ENCODE data around the gene VSIG10L.

Gene VSIG10L

DNA sequence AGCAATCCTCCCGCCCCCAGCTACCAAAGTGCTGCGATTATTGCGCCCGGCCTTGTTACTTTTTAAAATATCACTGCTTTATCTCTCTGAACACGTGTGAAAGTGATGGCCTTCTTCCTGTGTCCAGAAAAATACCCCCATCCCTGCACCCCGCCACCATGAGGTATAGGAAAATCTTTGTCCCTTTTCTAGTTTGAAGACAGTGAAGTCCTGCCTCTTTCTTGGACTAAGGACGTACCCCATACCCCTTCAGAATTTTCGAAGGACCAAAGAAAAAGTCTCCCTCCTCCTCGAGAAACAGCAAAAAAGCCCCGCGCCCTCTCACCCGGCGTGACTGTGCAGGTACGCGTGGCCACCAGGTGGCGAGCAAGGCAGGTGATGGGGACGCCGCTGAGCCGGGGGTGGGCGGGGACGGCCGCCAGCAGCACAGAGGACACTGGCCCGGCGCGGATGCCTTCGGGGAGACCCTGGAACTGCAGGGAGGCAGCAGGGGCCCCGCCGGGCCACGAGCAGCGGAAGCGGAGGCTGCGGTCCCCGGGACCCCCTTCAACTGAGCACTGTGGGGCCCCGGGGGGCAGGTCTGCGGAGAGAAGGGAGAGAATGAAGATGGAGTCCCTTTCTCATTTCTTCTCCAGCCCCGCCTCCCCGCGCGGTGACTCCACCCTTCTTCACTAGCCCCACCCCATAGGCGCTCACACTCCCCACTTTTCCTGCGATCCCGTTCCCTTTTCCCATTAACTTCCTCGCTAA is 3.2 kb downstream of the VSIG10L start:
- DNase-seq (ENCODE audit: low read depth), result peak; percentile 60

DNA sequence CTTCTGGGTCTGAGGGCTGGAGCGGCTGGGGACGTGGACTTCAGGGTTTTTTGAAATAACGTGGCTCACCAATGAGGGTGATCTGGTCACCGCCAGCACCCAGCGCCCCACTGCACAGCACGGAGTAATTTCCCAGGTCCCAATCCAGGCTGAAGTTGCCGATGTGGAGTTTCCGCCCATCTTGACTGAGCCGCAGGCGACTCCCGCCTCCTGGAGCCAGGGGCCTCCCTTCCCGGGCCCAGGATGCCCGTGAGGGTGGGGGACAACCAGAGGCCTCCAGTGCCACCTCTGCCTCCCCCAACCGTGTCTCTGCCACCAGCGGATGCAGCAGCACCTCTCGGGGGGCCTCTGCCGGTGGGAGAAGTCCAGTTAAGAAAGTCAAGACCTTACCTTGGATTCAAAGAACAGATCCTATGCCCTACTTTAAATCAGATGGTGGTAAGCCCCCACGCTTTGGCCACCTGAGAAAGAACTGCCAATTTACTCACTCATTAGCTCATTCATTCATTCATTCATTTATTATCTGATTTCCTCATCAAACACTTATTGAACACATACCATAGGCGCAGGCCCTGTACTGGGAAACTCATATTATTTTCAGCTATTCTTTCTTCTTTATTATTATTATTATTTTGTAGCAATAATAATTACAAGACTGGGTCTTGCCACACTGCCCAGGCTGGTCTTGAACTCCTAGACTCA is 3.9 kb downstream of the VSIG10L start:
- DNase-seq (ENCODE audit: low read depth), result no peak

DNA sequence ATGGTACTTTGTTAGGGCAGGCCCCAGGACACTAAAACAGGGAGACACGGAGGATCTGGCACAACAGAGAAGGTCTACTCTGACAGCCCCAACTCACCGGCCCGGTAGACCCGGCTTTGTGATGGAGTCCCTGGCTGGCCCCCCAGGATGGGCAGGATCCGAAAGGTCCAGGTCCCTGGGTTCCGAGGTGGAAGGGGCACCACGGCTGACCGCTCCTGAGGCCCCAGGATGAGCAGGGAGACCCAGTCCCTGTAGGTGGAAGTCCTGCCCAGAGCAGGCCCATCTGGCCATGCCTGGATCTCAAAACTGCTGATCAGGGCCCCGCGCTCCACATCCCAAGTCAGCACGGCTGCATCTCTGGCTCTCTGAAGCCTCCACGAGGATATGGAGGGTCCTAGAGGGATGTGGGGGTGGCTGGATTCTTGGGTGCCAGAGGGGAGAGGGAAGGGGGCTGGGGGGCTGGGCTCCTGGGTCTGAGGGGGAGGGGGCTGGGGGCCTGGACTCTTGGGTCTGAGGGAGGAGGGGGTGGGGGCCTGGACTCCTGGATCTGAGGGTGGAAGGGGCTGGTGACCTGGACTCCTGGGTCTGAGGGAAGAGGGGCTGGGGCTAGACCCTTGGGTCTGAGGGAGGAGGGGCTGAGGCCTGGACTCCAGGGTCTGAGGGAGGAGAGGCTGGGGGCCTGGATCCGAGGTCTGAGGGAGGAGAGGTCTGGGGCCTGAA is 4.6 kb downstream of the VSIG10L start:
- no peak for DNase-seq (ENCODE audit: low read depth)

DNA sequence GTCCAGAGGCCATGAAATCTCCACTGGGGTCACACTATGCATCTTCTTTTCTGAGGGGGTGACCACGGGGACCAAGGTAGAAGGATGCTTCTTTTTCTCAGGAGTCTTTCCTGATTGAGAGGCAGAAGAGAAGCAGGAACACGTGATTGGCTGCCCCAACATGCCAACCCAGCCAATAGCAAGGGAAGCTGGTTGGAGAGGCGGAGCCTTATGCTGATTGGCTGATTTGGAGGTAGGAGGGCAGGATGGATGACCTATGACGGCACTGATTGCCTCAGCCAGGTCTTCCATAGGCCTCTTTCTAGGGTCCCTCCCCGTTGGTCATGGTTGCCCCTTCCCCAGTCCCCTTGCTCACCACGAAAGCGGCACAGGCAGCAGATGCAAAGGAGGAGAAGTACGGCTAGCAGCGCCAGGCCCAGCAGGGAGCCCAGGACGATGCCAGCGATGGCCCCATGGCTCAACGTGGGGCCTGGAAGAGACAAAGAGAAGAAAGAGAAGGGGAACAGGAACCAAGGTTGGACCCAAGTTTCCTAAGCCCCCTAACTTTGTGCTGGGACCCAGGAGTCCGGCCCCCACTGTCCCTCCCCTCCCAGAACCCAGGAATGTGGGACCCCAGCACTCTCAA is 8.0 kb downstream of the VSIG10L start:
- no peak for DNase-seq (ENCODE audit: low read depth)

DNA sequence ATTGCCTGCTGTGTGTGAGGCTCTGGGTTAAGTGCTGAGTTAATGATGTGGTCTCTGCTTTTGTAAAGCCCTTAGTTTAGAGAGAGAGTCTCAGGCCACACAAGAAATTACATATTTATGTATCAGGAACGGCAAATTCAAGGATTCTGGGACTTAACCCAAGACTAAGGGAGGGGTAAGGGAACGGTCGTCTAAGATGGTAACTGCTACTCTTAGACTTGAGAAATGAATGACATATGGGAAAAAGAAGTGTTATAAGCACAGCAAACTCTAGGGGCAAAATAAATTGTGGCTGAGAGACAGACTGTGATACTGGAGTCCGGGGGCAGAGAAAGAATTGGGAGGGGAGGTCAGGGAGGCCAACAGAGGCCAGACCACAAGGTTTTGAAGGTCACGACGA is 10.2 kb downstream of the VSIG10L start:
- DNase-seq (ENCODE audit: low read depth), result no peak

DNA sequence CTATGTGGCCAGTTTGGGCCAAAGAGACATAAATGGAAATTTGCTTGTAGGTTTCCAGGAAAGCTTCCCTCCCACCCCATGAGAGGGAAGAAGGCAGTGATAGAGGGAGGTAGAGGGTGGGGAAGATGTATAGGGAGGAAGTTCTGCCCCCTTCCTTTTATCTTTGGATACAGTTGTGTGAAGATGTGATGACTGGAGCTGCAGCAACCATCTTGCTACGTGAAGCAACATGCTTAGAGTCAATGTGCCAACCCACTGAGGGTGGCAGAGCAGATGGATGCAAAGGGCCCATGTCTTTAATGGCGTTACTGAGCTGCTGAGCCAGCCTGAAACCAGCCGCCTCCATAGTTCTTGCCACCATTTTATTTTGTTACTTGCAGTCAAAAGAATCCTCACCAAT is 10.7 kb downstream of the VSIG10L start:
- no peak for DNase-seq (ENCODE audit: low read depth)

DNA sequence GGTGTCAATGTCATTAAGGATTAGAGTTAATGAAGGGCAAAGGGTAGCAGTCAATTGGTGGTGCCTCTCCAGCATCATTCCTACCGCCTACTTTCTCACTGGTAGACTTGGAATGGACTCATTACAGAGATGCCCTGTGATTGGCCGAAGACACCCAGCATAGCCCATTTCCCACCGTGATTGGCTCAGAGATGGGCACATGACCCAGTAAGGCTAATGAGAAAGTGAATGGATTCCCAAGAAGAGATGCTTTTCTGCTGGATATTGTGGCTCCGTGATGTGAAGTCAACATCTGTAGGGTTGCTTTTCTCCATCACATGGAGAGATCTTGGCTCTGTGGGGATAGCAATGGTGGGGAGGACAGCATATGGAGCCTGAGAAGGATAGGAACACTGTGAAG is 11.6 kb downstream of the VSIG10L start:
- DNase-seq (ENCODE audit: low read depth), result no peak

DNA sequence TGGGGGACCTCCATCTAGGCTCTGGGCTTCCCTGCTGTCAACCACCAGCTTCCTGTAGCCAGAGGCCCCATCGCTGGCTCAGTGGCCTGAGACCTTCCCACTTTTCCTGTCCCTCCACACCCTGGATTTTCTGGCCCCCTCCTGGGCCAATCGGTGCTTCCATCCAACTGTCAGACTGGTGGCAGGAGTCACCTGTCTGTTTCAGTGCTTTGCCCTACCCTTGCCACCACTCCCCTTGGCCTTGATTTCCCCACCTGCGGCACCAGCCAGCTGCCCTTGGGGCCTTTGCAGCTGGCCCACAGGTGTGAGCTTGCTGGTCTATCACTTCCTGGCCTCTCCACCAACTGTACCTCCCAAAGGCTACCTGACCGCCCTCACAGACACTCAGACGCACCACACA is 12.5 kb downstream of the VSIG10L start:
- no peak for DNase-seq (ENCODE audit: low read depth)

DNA sequence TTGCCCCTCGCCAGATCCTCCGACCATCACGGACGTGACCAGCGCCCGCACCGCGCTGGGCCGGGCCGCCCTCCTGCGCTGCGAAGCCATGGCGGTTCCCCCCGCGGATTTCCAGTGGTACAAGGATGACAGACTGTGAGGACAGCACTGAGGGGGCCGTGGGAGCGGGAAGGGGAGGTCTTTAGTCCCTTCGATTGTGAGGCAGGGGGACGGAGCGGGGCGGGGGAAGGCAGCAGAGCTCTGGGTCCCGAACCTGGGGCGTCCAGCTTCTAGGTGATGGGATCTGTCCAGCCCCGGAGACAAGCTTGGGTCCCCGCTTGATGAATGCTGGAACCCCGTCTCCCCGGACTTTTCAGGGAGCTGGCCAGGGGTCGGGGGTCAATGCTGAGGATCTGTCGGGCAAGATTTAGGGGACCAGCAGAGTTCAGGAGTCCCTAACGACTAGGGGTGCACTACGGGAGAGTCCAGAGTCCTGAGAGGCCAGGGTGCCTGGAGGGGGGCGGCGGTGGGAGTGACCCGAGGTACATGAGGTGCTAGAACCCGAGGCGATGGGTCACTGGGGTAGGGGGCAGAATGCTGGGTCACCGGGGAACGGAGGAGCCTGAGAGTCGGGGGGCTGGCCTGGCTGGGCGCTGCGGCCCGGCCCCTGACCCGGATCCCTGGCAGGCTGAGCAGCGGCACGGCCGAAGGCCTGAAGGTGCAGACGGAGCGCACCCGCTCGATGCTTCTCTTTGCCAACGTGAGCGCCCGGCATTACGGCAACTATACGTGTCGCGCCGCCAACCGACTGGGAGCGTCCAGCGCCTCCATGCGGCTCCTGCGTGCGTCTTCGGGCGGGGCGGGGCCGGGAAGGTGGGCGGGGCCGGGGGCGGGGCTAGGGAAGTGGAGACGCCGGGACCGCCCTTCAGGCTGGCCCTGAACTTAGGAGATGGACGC is 14.6 kb downstream of the VSIG10L start:
- no peak for DNase-seq (ENCODE audit: low read depth)

DNA sequence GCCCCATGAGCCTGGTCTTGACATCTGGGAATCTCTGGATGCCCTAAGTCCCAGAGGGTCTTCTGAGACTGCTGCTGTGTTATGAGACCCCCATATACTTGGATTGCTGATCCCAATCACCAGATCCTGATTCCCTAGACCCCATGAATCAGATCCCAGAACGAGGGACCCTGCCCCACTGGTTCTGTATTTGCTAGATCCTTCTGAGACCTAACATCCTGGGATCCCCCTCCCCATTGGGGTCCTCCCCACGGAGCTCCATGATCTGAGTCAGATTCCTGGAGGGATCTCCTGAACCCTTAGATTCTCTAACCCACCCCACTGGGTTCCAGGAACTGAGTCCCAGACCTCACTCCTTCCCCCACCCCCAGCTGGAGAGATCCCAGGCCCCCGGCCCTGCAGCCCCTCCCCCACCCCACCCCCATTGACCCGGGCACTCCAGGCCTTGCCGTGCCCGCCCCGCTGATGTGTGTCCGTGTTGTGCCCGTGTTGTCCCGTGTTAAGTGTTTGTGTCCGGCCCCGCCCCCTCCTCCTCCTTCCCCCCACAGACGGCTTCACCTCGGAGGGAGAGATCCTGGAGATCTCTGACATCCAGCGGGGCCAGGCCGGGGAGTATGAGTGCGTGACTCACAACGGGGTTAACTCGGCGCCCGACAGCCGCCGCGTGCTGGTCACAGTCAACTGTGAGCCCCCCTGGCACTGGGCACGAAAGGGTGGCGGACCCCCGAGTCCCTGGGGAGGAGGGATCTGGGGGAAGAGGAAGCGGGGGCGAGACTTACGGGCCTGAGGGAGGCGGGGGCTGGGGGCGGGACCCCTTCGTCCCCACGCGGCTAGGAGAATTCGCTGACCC is 15.5 kb downstream of the VSIG10L start:
- no peak for DNase-seq (ENCODE audit: low read depth)

DNA sequence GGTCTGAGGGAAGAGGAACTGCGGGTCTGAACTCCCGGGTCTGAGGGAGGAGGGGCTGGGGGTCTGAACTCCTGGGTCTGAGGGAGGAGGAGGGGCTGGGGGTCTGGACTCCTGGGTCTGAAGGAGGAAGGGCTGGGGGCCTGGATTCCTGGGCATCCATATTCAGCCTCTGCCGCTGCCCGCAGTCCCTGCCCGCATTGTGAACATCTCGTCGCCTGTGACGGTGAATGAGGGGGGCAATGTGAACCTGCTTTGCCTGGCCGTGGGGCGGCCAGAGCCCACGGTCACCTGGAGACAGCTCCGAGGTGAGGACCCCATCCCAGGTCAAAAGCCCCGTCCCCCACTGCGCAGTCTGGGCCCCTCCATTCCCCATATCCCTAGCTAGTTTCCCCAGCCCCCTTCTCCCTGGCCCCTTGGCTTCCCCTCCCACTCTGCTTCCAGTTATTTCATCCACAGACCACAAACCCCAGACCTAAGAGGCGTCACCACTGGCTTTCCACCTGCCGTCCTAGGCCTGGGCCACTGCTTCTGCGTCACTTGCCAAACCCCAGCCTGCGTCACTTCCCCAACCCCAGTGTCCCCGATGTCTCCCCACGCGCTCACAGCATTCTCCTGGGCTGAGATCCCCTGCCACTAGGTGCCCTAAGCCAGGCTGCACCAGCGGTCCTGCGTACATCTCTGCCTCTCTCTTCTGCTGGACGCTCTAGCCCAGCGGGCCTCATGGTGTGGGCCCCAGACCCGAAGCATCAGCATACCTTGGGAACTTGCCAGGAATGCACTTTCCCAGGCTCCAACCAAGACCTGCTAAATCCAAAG is 16.6 kb downstream of the VSIG10L start:
- DNase-seq (ENCODE audit: low read depth), result no peak

DNA sequence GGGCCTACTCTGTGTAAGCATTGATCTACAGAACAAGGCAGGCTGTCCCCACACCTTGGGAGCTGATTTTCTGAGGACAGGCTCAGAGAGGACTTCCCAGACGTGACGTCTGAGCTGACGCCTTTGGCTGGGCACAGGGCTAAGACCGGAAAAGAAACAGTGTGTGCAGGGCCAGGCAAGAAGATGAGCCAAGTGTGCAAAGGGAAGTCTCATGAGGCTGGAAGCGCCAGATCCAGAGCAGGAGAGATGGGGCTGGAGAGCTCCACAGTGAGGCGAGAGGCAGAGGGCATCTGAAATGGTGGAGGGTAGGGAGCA is 17.8 kb downstream of the VSIG10L start:
- DNase-seq (ENCODE audit: low read depth), result no peak

DNA sequence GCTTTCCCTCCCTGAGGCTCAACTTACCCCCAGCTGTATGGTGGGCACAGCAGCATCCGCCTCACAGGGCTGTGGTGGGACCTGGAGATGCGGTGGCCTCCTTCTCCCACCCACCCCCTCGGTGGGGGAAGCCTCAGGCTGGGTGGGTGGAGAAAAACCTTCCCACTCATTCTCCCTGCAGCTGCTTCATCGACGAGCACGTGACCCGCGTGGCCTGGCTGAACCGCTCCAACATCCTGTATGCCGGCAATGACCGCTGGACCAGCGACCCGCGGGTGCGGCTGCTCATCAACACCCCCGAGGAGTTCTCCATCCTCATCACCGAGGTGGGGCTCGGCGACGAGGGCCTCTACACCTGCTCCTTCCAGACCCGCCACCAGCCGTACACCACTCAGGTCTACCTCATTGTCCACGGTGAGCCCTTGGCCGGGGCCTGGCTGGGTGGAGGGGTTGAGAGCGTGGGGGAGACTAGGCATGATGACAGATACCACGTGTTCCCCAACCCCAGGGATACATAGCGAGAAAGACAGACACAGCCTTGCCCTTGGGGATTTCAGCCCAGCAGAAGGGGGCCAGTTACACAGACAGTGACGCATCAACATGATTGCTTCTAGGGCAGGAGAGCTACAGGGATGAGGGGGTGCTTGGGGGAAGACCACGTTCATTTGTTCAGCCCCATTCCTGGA is 18.3 kb downstream of the VSIG10L start:
- DNase-seq (ENCODE audit: low read depth), result no peak

DNA sequence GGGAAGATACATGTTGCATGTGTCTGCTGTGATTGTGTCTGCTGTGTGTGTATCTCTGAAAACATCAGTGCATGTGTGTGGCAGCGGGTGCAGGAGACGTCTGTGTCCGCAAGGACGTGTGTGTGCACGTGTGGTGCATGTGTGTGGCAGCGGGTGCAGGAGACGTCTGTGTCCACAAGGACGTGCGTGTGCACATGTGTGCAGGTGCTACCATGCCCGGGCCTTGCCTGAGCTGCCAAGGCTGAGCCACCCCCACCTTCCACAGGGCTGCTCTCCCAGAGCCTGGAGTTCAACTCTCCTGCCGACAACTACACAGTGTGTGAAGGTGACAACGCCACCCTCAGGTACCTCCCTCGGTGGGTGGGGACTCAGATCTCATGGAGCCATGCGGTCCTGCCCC is 20.1 kb downstream of the VSIG10L start:
- DNase-seq (ENCODE audit: low read depth), result no peak

DNA sequence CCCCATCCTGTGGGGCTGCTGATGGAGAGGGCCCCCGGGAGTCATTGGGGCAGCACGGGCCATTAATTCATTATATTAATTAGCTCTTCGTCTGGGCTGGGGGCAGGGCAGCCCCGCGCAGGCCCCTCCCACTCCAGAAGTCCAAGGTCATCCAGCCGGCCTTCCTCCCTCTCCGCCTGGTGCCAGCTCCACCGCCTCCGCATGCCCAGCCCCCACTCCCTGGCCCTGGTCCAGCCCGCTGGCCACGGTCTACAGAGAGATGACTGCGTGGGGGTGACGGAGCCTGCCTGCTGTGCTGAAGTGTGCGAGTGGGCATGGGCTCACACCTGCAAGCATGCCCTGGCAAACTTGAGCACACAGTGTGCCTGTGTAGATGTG is 21.7 kb downstream of the VSIG10L start:
- DNase-seq (ENCODE audit: low read depth), result no peak

DNA sequence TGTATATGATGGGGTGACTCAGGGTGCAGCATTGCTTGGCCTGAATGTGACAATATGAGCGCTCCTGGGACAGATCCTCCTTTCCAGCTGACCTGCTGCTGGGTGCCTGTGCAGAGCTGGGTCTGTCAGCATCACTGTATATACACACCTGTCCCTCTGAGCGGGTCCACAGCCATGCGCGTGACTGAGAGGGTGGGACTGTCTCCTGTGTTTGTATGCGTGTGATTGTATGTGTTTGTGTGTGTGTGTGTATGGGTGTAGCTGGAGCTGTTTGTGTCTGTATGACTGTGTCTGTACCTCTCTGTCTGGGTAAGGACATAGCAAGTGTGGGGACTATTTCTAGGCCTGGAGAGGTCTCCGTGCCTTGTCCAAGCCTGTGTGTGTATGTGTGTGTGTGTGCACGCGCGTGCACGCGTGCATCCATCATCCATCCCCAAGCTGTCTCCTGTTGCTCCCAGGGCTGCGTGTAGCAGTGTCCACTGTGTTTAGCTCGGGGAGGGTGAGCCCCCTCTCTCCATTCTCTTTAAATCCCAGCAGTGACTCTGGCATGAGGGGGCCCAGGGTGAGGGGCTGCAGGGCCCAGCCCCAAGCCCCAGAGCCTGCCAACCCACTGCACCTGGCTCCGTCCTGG is 22.2 kb downstream of the VSIG10L start:
- DNase-seq (ENCODE audit: low read depth), result no peak

DNA sequence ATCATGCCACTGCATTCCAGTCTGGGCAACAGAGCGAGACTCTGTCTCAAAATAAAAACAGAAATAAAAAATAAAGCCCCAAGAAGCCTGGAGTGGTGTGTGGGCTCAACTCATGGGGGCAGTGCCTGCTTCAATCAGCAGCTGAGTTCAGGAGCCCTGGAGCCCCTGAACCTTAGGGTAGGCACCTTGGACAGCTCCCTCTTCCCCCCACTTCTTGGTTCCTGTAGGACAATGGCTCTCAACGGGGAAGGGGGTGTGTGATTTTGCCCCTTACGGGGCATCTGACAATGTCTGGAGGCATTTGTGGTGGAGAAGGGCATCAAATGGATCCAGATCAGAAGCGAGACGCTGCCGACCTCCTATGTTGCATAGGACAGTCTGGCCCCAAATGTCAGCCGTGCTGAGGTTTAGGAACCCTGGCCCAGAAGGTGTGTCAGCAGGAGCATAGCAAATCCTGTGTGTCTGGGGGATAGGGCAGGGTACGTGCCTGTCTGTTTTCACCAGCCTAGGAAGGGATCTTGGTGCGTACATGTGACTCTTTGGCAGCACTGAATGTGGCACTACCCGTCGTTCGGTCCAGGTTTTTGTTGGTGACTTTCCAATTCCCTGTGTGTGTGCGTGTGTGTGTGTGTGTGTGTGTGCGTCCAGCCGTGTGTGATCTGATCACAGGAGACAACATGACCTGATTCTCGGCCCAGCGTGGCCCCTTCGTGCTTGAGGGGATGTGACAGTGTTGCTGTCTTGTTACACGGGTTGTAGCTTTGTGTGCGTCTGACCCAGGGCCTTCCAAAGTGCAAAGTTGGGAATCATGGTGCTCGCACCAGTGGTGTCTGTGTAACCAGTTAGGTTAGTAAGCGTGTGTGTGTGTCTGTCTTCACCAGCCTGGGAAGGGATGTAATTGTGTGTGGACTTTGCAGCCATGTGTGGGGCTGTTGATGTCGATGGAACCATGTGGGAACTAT is 23.0 kb downstream of the VSIG10L start:
- no peak for DNase-seq (ENCODE audit: low read depth)

DNA sequence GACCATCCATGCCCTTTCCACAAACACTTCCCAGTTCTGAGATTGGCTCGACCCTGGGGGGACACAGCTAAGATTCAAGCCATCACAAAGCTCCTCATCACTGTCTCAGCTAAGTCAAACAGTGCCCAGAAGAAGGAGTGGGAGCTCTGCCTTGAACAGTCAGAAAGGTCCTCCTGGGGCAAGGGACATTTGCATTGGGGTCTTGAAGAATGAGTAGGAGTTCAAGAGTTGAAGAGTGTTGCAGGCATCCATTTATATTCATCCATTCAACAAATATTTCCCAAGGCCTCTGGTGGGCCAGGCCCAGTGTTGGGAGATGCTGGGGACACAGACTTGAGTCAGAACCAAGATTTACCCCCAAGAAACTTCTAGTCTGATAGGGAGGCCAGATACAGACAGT is 24.0 kb downstream of the VSIG10L start:
- DNase-seq (ENCODE audit: low read depth), result no peak

Data from HS-5 (cell line).